CD14-positive monocyte (primary cell): ENCODE measurements around the gene ANKRD33. TPM values are rescaled to one million over a fixed set of nuclear protein-coding genes. Genes with fewer than 3 reads are reported as not detected.

Experiments used
- DNase-seq, 3 donors: peaks; one replicate each; pipeline ENCODE4 v3.0.0-alpha.2; 2011 to 2022
- H2AFZ ChIP-seq: 2 replicates; pipeline ENCODE4 v1.6.0; 2012; ENCODE audit warnings: mild to moderate bottlenecking, low read depth, low read length, inconsistent platforms; ENCODE audit not compliant: insufficient read depth, poor library complexity, severe bottlenecking
- H3K27ac ChIP-seq, 2 donors: 1 replicate in 1 of 2; 2 replicates in 1 of 2; pipeline ENCODE4 v1.5.1; 2012 to 2013; ENCODE audit warnings: low read length in 2 of 2, control low read depth in 1 of 2, inconsistent platforms in 1 of 2, low read depth in 1 of 2, mild to moderate bottlenecking in 1 of 2
- H3K27me3 ChIP-seq, 2 donors: one replicate each; pipeline versions ENCODE4 v1.6.0 to v1.6.1; 2011 to 2013; ENCODE audit warnings: low read length in 2 of 2; ENCODE audit not compliant: control insufficient read depth in 2 of 2, insufficient read depth in 2 of 2
- H3K36me3 ChIP-seq, 2 donors: replicated peaks in 1 of 2; 1 replicate in 1 of 2; 2 replicates in 1 of 2; pipeline versions ENCODE4 v1.5.1 to v1.6.1; 2012 to 2013; ENCODE audit warnings: low read length in 2 of 2, control low read depth in 1 of 2, inconsistent platforms in 1 of 2, mild to moderate bottlenecking in 1 of 2; ENCODE audit not compliant: insufficient read depth in 2 of 2, control insufficient read depth in 1 of 2
- H3K4me1 ChIP-seq, 2 donors: 1 replicate in 1 of 2; 2 replicates in 1 of 2; pipeline versions ENCODE4 v1.5.1 to v1.6.1; 2012 to 2013; ENCODE audit warnings: low read length in 2 of 2, control low read depth in 1 of 2, inconsistent platforms in 1 of 2, mild to moderate bottlenecking in 1 of 2, moderate library complexity in 1 of 2; ENCODE audit not compliant: insufficient read depth in 2 of 2, control insufficient read depth in 1 of 2
- H3K4me2 ChIP-seq: replicated peaks from 2 replicates; pipeline ENCODE3; 2012; ENCODE audit warnings: low read length, moderate library complexity, mild to moderate bottlenecking; ENCODE audit not compliant: poor library complexity, severe bottlenecking; ENCODE audit errors: extremely low read depth
- H3K4me3 ChIP-seq, 3 experiments: fragments of 200-600 bp in 1 of 3; sonication (generic) in 1 of 3; replicated peaks in 1 of 3; 1 replicate in 2 of 3; 2 replicates in 1 of 3; pipeline ENCODE4 v1.5.1; 2011 to 2013; ENCODE audit warnings: low read length in 3 of 3, mild to moderate bottlenecking in 3 of 3, control low read depth in 2 of 3, low read depth in 2 of 3, inconsistent platforms in 1 of 3, moderate library complexity in 1 of 3
- H3K79me2 ChIP-seq: 2 replicates; pipeline ENCODE4 v1.6.0; 2012; ENCODE audit warnings: mild to moderate bottlenecking, control low read depth, inconsistent platforms, low read length, moderate library complexity; ENCODE audit not compliant: insufficient read depth
- H3K9ac ChIP-seq: 2 replicates; pipeline ENCODE4 v1.6.0; 2017; ENCODE audit warnings: low read length, mild to moderate bottlenecking; ENCODE audit not compliant: insufficient read depth, poor library complexity, severe bottlenecking
- H3K9me3 ChIP-seq, 2 donors: replicated peaks in 1 of 2; 1 replicate in 1 of 2; 2 replicates in 1 of 2; pipeline versions ENCODE4 v1.5.1 to v1.6.1; 2012 to 2013; ENCODE audit warnings: low read length in 2 of 2, control low read depth in 1 of 2; ENCODE audit not compliant: control insufficient read depth in 1 of 2, insufficient read depth in 1 of 2
- H4K20me1 ChIP-seq: 2 replicates; pipeline ENCODE4 v1.6.0; 2012; ENCODE audit warnings: mild to moderate bottlenecking, low read length, control low read depth, moderate library complexity; ENCODE audit not compliant: insufficient read depth
- H3K27ac Mint-ChIP-seq, 7 donors: one replicate each; pipeline ENCODE4 v1.8.0; 2020; ENCODE audit warnings: mild to moderate bottlenecking in 7 of 7, mixed read lengths in 7 of 7, moderate library complexity in 6 of 7, inconsistent platforms in 2 of 7
- H3K27me3 Mint-ChIP-seq, 3 donors: one replicate each; pipeline ENCODE4 v1.8.0; 2021 to 2022; ENCODE audit warnings: low read depth in 3 of 3, mild to moderate bottlenecking in 3 of 3, mixed read lengths in 3 of 3, moderate library complexity in 3 of 3, inconsistent platforms in 1 of 3
- H3K36me3 Mint-ChIP-seq, 2 donors: one replicate each; pipeline ENCODE4 v1.8.0; 2020; ENCODE audit warnings: mixed read lengths in 2 of 2, inconsistent platforms in 1 of 2, mild to moderate bottlenecking in 1 of 2
- H3K4me1 Mint-ChIP-seq: one replicate; pipeline ENCODE4 v1.8.0; 2020; ENCODE audit warnings: mild to moderate bottlenecking, mixed read lengths
- H3K4me3 Mint-ChIP-seq, 2 donors: one replicate each; pipeline ENCODE4 v1.8.0; 2020; ENCODE audit warnings: mild to moderate bottlenecking in 2 of 2, mixed read lengths in 2 of 2, moderate library complexity in 1 of 2
- H3K9me3 Mint-ChIP-seq, 7 donors: one replicate each; pipeline ENCODE4 v1.8.0; 2020 to 2022; ENCODE audit warnings: mixed read lengths in 7 of 7, mild to moderate bottlenecking in 6 of 7, moderate library complexity in 6 of 7, inconsistent platforms in 2 of 7
- CTCF ChIP-seq: fragments of 200-600 bp; IDR thresholded peaks from one replicate; pipeline ENCODE4 v1.8.0; 2022; ENCODE audit warnings: antibody characterized with exemption, mild to moderate bottlenecking
- WGBS: methylation state at CpG from one replicate; pipeline ENCODE4 v1.1.5; 2013; ENCODE audit warnings: missing lambda C conversion rate; ENCODE audit not compliant: insufficient coverage; 5-methylcytosine and 5-hydroxymethylcytosine counted together
- intact Hi-C, 2 donors: fragments of 100-400 bp; cut with micrococcal nuclease; formaldehyde crosslinking; loops; one replicate each; pipeline versions ENCODE4 v1.15.0 to v1.15.1; 2023
- polyA plus RNA-seq, 3 donors: library from polyadenylated mRNA; depleted of rRNA in 1 of 3; unstranded in 2 of 3; stranded (reverse) in 1 of 3; fragments of 300-500 nt in 2 of 3; fragments of >200 nt in 1 of 3; fragmentation: Illumina TruSeq in 2 of 3; gene quantifications; 1 replicate in 2 of 3; 2 replicates in 1 of 3; pipeline ENCODE4 v1.2.3, GENCODE V29; 2012 to 2021

Gene ANKRD33
- polyA plus RNA-seq, 3 donors, result 0.07 TPM; not detected in 2

GRCh38 chr12:51874486-51874885 lies 13.4 kb upstream of the ANKRD33 start:
- no peak overlapping the region for H3K9ac ChIP-seq
- WGBS, result 100% methylated on average over 2 of the region's 4 CpGs
- intact Hi-C loops, result loop anchor here (5.0 to 10.0 kb wide), 3 partner anchors 52 to 450 kb away; partner anchors contain the start of gene SLC4A8 (in 1 of the 2)
- no peak for TF ChIP-seq CTCF
- no peak overlapping the region for H3K27ac Mint-ChIP-seq
- peaks cover 0 to 3% (median 0%) of the 10 kb centered on the region in 7 donors for H3K9me3 Mint-ChIP-seq
- peaks cover 50% of the 10 kb centered on the region for H3K4me1 Mint-ChIP-seq
- no peaks in the 10 kb centered on the region for H4K20me1 ChIP-seq
- H3K36me3 Mint-ChIP-seq, result peaks cover 0 to 2% of the 10 kb centered on the region in 2 donors
- no peaks in the 10 kb centered on the region for H3K36me3 ChIP-seq
- H2AFZ ChIP-seq, result peak overlapping the region; percentile 50
- no peak overlapping the region for H3K27ac ChIP-seq
- no peaks in the 10 kb centered on the region for H3K79me2 ChIP-seq
- H3K9me3 ChIP-seq, result no peaks in the 10 kb centered on the region
- H3K27me3 ChIP-seq, result peaks cover 0 to 3% of the 10 kb centered on the region in 2 donors
- peaks cover 1 to 12% (median 10%) of the 10 kb centered on the region in 3 donors for H3K27me3 Mint-ChIP-seq
- no peak for DNase-seq
- H3K4me1 ChIP-seq, result peaks cover 40 to 41% of the 10 kb centered on the region in 2 donors
- no peak overlapping the region for H3K4me3 ChIP-seq
- H3K4me2 ChIP-seq, result no peak overlapping the region
- no peak overlapping the region for H3K4me3 Mint-ChIP-seq

- H3K4me3 ChIP-seq, result no peak overlapping the region
- H3K36me3 ChIP-seq, result no peaks in the 10 kb centered on the region
- no peak overlapping the region for H2AFZ ChIP-seq
- no peak overlapping the region for H3K27ac ChIP-seq
- no peak for TF ChIP-seq CTCF
- H3K27ac Mint-ChIP-seq, result no peak overlapping the region
- no peaks in the 10 kb centered on the region for H4K20me1 ChIP-seq
- no peak overlapping the region for H3K4me2 ChIP-seq
- WGBS, result 85% methylated on average over 2 of the region's 3 CpGs
- peaks cover 0 to 4% (median 2%) of the 10 kb centered on the region in 7 donors for H3K9me3 Mint-ChIP-seq
- no peak overlapping the region for H3K4me3 Mint-ChIP-seq
- intact Hi-C loops, result loop anchor here in 1 of 2 donors (10.0 kb wide), 1 partner anchor 454 kb away; the partner anchor contains the start of gene SLC4A8
- DNase-seq, result no peak
- H3K4me1 Mint-ChIP-seq, result peaks cover 27% of the 10 kb centered on the region
- peaks cover 20 to 25% of the 10 kb centered on the region in 2 donors for H3K4me1 ChIP-seq
- H3K27me3 ChIP-seq, result no peaks in the 10 kb centered on the region
- no peaks in the 10 kb centered on the region for H3K9me3 ChIP-seq
- no peak overlapping the region for H3K9ac ChIP-seq
- peaks cover 1 to 5% (median 4%) of the 10 kb centered on the region in 3 donors for H3K27me3 Mint-ChIP-seq
- H3K36me3 Mint-ChIP-seq, result no peaks in the 10 kb centered on the region
- no peaks in the 10 kb centered on the region for H3K79me2 ChIP-seq
Measured at GRCh38 chr12:51879102-51879501, 8.8 kb upstream of the ANKRD33 start.
